SHP77 treated with DMSO at 0.1 percent for 48 hours (cell line): Measurements from ENCODE around the gene PRRC1.
A peak's percentile ranks its signal among the peaks of the same experiment; 100 is the strongest.
"Not testable (repeated sequence)": the region's sequence is repeated elsewhere in the genome, so short reads cannot be mapped to it uniquely, and the experiment has no call there.

ENCODE experiments used
- DNase-seq: peaks from one replicate; lab custom pipeline; 2025; lab: John Stamatoyannopoulos, UW

The PRRC1 gene

GRCh38 chr5:127545249-127545648 is 27.8 kb downstream of the PRRC1 start:
- DNase-seq: not testable (repeated sequence)

GRCh38 chr5:127549551-127549950 is 32.1 kb downstream of the PRRC1 start:
- DNase-seq: no peak

GRCh38 chr5:127550652-127551409 is 33.4 kb downstream of the PRRC1 start:
- no peak for DNase-seq

GRCh38 chr5:127551410-127552041 is 34.1 kb downstream of the PRRC1 start:
- no peak for DNase-seq

- DNase-seq: no peak
These were observed 38.4 kb downstream of the PRRC1 start for GRCh38 chr5:127555826-127556225.

GRCh38 chr5:127556609-127557334 is 39.3 kb downstream of the PRRC1 start:
- DNase-seq: no peak

GRCh38 chr5:127558273-127558672 is 40.8 kb downstream of the PRRC1 start:
- no peak for DNase-seq

GRCh38 chr5:127561254-127561653 is 43.8 kb downstream of the PRRC1 start:
- no peak for DNase-seq

GRCh38 chr5:127562252-127562651 is 44.8 kb downstream of the PRRC1 start:
- DNase-seq: no peak

- no peak for DNase-seq
These were observed 45.7 kb downstream of the PRRC1 start for GRCh38 chr5:127563136-127563535.

GRCh38 chr5:127564002-127564769 is 46.7 kb downstream of the PRRC1 start:
- DNase-seq: peak; percentile 17

- no peak for DNase-seq
These were observed 48.3 kb downstream of the PRRC1 start for GRCh38 chr5:127565586-127566270.

GRCh38 chr5:127567026-127567768 is 49.8 kb downstream of the PRRC1 start:
- DNase-seq: no peak

- no peak for DNase-seq
These were observed 50.7 kb downstream of the PRRC1 start for GRCh38 chr5:127568166-127568565.

GRCh38 chr5:127569471-127569870 is 52.0 kb downstream of the PRRC1 start:
- DNase-seq: not testable (repeated sequence)

- DNase-seq: no peak
These were observed 54.1 kb downstream of the PRRC1 start for GRCh38 chr5:127571314-127572131.

- no peak for DNase-seq
These were observed 55.5 kb downstream of the PRRC1 start for GRCh38 chr5:127572930-127573329.

- no peak for DNase-seq
These were observed 57.6 kb downstream of the PRRC1 start for GRCh38 chr5:127574852-127575679.

GRCh38 chr5:127577458-127577857 is 60.0 kb downstream of the PRRC1 start:
- DNase-seq: no peak
